Chondrocyte (in vitro differentiated cells): ENCODE results near the gene FBXO36. TPM values are rescaled to one million over a fixed set of nuclear protein-coding genes. Genes with fewer than 3 reads are reported as not detected.

Experiments
- DNase-seq: peaks from one replicate; pipeline ENCODE4 v3.0.0; 2021; ENCODE audit warnings: mixed read lengths, low spot score
- H3K27ac Mint-ChIP-seq: one replicate; pipeline ENCODE4 v1.8.0; 2021; ENCODE audit warnings: mild to moderate bottlenecking, moderate library complexity, mixed read lengths; ENCODE audit not compliant: unreplicated experiment
- H3K27me3 Mint-ChIP-seq: 2 replicates; pipeline ENCODE4 v1.8.0; 2021; ENCODE audit warnings: low read depth, mixed read lengths
- H3K36me3 Mint-ChIP-seq: 2 replicates; pipeline ENCODE4 v1.8.0; 2021; ENCODE audit warnings: low read depth, mixed read lengths
- H3K4me1 Mint-ChIP-seq: 2 replicates; pipeline ENCODE4 v1.8.0; 2021; ENCODE audit warnings: low read depth, mild to moderate bottlenecking, mixed read lengths
- H3K4me3 Mint-ChIP-seq: one replicate; pipeline ENCODE4 v1.8.0; 2021; ENCODE audit warnings: mild to moderate bottlenecking, moderate library complexity, mixed read lengths; ENCODE audit not compliant: unreplicated experiment
- H3K9me3 Mint-ChIP-seq: 2 replicates; pipeline ENCODE4 v1.8.0; 2021; ENCODE audit warnings: low read depth, mixed read lengths
- long read RNA-seq: library from polyadenylated mRNA; stranded (forward); transcript quantifications from one replicate; pipeline ENCODE4 v2.0.0, GENCODE V29; 2021
- total RNA-seq: library from RNA; stranded (reverse); gene quantifications from 3 replicates; pipeline ENCODE4 v1.2.1, GENCODE V29; 2021
- TF ChIP-seq, protein P1 (sequence below): fragments of 200-600 bp; sonication (generic); IDR thresholded peaks from 2 replicates; pipeline ENCODE4 v1.5.0; 2021; ENCODE audit warnings: antibody characterized with exemption, mild to moderate bottlenecking, moderate library complexity

FBXO36 gene, protein sequence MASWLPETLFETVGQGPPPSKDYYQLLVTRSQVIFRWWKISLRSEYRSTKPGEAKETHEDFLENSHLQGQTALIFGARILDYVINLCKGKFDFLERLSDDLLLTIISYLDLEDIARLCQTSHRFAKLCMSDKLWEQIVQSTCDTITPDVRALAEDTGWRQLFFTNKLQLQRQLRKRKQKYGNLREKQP
- total RNA-seq, result 3.0 to 5.9 TPM (median 3.3 TPM) in 3 replicates
- long read RNA-seq, transcript FBXO36-201 (4 exons, 2,810 nt), result major isoform, 8 of 12 reads
- long read RNA-seq, partial matches to known transcripts, result 0 of 12 reads
- long read RNA-seq, other reads (novel, unspliced or antisense), result 4 of 12 reads

DNA sequence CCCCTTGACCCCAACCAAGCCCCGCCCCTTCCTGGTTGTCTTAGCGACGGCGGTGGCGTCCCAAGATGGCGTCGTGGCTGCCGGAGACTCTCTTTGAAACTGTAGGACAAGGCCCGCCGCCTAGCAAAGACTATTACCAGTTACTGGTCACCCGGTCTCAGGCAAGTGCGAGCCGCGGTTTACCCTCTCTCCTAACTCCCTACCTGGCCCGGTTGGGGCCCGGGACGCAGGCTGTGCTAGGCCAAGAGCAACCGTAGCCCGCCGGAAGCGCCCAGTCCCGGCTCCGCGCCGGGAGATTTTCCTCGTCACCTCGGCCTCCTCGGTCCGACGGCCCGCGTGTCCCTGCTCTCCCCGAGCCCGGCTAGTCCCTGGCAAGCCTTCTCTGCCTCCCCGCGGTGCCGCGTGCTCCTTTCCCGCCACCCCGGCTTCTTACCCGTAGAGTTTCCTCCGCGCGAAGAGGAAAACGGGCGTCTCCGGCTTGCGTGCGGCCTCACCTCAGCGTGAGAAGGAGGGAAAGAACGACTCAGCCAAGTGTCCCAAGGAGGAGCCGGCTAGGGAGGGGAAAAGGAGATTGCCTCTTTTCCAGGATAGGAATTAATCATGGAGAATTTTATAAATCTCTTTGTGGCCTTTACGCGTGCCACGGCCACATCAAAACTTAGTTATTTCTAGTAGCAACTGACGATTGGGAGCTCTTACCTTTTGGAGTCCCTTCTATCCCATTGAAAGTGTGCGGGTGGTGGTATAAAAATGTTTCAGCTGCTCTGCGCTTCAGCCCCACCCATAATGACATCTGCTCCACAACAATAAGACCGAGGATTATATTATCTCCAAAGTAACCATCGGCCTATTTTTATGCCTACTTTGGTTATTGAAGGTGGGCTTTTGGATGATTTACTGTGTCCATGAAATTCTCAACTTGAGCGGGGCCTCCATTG, at the start of gene FBXO36:
Gene FBXO36 (plus strand): TSS at position 55 of the 938 bp plus-strand sequence. CDS start 11 bp downstream, at position 66.
- H3K27ac Mint-ChIP-seq, result peak within 1 kb of the TSS; percentile 100
- no peaks in the 10 kb centered on the region for H3K9me3 Mint-ChIP-seq
- H3K4me1 Mint-ChIP-seq, result peaks cover 50% of the 10 kb centered on the region
- peak; percentile 93 for DNase-seq
- TF ChIP-seq, protein P1, sequence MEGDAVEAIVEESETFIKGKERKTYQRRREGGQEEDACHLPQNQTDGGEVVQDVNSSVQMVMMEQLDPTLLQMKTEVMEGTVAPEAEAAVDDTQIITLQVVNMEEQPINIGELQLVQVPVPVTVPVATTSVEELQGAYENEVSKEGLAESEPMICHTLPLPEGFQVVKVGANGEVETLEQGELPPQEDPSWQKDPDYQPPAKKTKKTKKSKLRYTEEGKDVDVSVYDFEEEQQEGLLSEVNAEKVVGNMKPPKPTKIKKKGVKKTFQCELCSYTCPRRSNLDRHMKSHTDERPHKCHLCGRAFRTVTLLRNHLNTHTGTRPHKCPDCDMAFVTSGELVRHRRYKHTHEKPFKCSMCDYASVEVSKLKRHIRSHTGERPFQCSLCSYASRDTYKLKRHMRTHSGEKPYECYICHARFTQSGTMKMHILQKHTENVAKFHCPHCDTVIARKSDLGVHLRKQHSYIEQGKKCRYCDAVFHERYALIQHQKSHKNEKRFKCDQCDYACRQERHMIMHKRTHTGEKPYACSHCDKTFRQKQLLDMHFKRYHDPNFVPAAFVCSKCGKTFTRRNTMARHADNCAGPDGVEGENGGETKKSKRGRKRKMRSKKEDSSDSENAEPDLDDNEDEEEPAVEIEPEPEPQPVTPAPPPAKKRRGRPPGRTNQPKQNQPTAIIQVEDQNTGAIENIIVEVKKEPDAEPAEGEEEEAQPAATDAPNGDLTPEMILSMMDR, result no peak
- peaks cover 4% of the 10 kb centered on the region for H3K36me3 Mint-ChIP-seq
- peak within 1 kb of the TSS; percentile 100 for H3K4me3 Mint-ChIP-seq
- H3K27me3 Mint-ChIP-seq, result no peaks in the 10 kb centered on the region

DNA sequence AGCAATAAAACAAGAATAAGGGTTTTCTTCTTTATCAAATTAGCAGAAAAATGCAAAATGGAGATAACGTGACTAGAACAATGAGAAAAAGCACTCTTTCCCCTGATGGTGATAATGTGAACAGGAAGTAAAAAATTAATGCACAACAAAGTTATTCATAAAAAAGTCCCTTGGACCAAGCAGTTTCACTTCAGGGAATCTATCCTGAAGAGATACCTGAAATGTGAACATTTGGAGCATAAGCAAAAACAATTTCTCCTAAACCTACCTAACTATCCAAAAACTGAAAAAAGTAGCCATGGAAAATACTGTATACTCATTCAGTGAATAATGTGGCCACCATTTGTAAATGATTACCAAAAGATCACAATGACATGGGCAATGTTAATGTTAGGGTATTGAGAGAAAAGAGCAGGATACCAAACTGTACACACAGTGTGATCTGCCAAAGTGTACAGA, 49.2 kb upstream of the FBXO36 start:
- TF ChIP-seq, protein P1, result no peak
- Mint-ChIP-seq H3K4me3 (no peak overlapping the region), H3K27ac (no peak overlapping the region), H3K9me3 (no peaks in the 10 kb centered on the region), H3K4me1 (peaks cover 35% of the 10 kb centered on the region), H3K27me3 (no peaks in the 10 kb centered on the region), H3K36me3 (peaks cover 7% of the 10 kb centered on the region)
- no peak for DNase-seq

DNA sequence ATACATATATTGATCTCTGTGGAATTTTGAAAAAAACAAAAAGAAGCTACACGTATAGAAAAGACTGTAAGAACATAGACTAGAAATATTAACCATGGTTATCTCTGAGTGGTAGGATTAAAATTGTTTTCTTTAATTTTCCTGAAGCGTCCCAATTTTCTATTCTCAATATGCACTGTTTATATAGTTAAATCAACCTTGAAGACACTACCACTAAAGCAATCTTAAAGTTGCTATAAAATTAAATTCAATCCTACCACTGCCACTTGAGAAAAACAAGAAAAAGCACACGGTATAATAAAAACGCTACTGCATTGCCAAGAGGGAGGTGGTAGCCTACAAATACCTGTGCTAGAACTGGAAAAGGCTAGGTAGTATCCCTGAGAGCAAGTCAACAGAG, 47.7 kb upstream of the FBXO36 start:
- Mint-ChIP-seq H3K36me3 (peaks cover 12% of the 10 kb centered on the region), H3K27ac (peak overlapping the region; percentile 49), H3K4me1 (peaks cover 30% of the 10 kb centered on the region), H3K4me3 (no peak overlapping the region), H3K27me3 (no peaks in the 10 kb centered on the region), H3K9me3 (no peaks in the 10 kb centered on the region)
- TF ChIP-seq, protein P1, result no peak
- no peak for DNase-seq

DNA sequence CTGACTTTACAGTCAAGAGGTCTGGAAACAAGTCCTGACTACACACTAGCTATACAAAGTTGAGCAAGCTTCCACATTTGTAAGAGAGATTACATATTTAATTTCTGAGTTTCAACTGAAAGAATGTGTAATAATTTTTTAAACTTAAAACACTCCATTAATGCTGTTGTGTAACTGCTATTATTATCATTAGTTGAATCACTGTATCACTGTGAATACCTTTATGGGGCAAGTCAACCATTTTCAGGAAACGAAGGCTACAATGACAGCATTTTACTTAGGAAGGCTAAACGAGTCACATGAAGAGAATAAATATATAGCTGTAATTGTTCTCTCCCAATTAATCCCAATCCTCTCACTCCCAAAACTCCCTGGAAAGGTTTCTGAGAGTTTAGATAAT, 46.8 kb upstream of the FBXO36 start:
- H3K27ac Mint-ChIP-seq, result no peak overlapping the region

More for the DNA sequence above, 46.8 kb upstream of the FBXO36 start:
- TF ChIP-seq, protein P1, result no peak
- Mint-ChIP-seq H3K4me1 (peaks cover 22% of the 10 kb centered on the region), H3K36me3 (peaks cover 6% of the 10 kb centered on the region), H3K9me3 (no peaks in the 10 kb centered on the region), H3K4me3 (no peak overlapping the region), H3K27me3 (no peaks in the 10 kb centered on the region)
- DNase-seq, result no peak
